Stimulated activated CD4-positive, alpha-beta T cell treated with anti-CD3 and anti-CD28 coated beads, Interleukin-12 subunit alpha, Interleukin-12 subunit beta, amount 100 ng/mL, for 4 hours (primary cell): ENCODE data around the gene RABGGTA.
A peak's percentile ranks its signal among the peaks of the same experiment; 100 is the strongest.

Source experiments
- DNase-seq: peaks from one replicate; pipeline ENCODE4 v3.0.0-alpha.2; 2020

The RABGGTA gene

GRCh38 chr14:24271134-24271833 is at the start of gene RABGGTA:
Gene RABGGTA (minus strand): TSS chr14:24271597. CDS start chr14:24271115, 482 bp downstream.
- peak; percentile 84 for DNase-seq

GRCh38 chr14:24317141-24317928 is 45.9 kb upstream of the RABGGTA start:
- no peak for DNase-seq

- no peak for DNase-seq
These were observed 45.2 kb upstream of the RABGGTA start for GRCh38 chr14:24316597-24316950.

- DNase-seq, result no peak
These were observed 44.6 kb upstream of the RABGGTA start for GRCh38 chr14:24315807-24316596.

GRCh38 chr14:24315243-24315806 is 43.9 kb upstream of the RABGGTA start:
- DNase-seq, result no peak

- DNase-seq, result no peak
These were observed 43.2 kb upstream of the RABGGTA start for GRCh38 chr14:24314377-24315193.

GRCh38 chr14:24313913-24314312 is 42.5 kb upstream of the RABGGTA start:
- DNase-seq, result no peak

- DNase-seq, result no peak
These were observed 41.5 kb upstream of the RABGGTA start for GRCh38 chr14:24312736-24313507.

- no peak for DNase-seq
These were observed 40.6 kb upstream of the RABGGTA start for GRCh38 chr14:24311837-24312615.

- DNase-seq, result peak; percentile 50
These were observed 39.5 kb upstream of the RABGGTA start, which contains the start of gene LTB4R for GRCh38 chr14:24310646-24311604. Gene LTB4R (plus strand): TSS chr14:24311502. CDS start chr14:24315652, 4,150 bp downstream.

GRCh38 chr14:24310265-24310645 is 38.9 kb upstream of the RABGGTA start:
- DNase-seq, result no peak

GRCh38 chr14:24309538-24310264 is 38.3 kb upstream of the RABGGTA start, which contains the start of gene LTB4R2:
Gene LTB4R2 (plus strand): TSS chr14:24310140. CDS start chr14:24310665, 525 bp downstream.
- no peak for DNase-seq

GRCh38 chr14:24308342-24309124 is 37.1 kb upstream of the RABGGTA start:
- no peak for DNase-seq

- DNase-seq, result peak; percentile 51
These were observed 36.4 kb upstream of the RABGGTA start, which contains the start of gene CIDEB for GRCh38 chr14:24307575-24308341. Gene CIDEB (minus strand): TSS chr14:24307977. CDS start chr14:24307858, 119 bp downstream.

GRCh38 chr14:24307156-24307574 is 35.8 kb upstream of the RABGGTA start:
- DNase-seq, result no peak

GRCh38 chr14:24304019-24304387 is 32.6 kb upstream of the RABGGTA start:
- DNase-seq, result no peak
